AG09319 (cell line): ENCODE results near the gene ARHGDIB.

ENCODE experiments used
- DNase-seq: peaks from one replicate; pipeline ENCODE4 v3.0.0-alpha.2; 2010; ENCODE audit warnings: low read depth; ENCODE audit errors: extremely low read depth
- TF ChIP-seq, protein P1 (sequence below): IDR thresholded peaks from 2 replicates; pipeline ENCODE4 v1.5.1; 2011; ENCODE audit warnings: low read depth, mild to moderate bottlenecking, inconsistent platforms, low read length, moderate library complexity

Gene ARHGDIB

DNA sequence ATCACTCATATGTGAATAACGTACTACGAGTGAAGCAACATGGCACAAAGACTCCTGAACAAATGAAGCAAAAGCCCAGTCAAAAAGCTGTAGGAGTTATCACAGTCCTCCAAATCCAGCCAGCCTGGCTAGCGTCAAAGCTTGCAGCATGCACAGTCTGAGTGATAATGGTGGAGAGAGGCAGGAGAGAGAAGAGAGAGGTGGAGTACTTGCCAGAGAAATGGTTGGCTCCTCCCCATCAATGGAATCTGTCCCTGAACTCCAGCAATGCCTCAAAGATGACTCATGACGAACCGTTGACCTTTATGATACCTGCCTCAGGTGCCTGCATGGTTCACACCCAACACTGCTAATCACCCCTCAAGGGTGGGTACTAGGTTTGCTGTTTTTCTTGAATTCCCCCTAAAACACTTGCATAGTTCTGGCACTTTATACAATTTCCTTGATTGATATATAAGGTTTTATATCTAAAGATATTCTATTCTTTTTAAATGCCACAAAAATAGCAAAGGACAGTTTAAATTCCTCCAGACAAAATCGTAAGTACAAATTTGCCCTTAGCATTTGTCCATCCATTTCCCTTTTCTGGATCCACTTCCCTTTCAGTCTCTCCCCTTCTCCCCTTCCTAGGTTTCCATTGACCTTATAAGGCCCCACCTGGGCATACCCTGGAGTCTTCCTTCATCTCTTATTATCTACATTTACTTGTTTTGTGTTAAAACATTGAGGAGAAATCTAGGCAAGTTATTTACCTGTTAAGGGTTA lies 10.2 kb downstream of the ARHGDIB start:
- TF ChIP-seq, protein P1, sequence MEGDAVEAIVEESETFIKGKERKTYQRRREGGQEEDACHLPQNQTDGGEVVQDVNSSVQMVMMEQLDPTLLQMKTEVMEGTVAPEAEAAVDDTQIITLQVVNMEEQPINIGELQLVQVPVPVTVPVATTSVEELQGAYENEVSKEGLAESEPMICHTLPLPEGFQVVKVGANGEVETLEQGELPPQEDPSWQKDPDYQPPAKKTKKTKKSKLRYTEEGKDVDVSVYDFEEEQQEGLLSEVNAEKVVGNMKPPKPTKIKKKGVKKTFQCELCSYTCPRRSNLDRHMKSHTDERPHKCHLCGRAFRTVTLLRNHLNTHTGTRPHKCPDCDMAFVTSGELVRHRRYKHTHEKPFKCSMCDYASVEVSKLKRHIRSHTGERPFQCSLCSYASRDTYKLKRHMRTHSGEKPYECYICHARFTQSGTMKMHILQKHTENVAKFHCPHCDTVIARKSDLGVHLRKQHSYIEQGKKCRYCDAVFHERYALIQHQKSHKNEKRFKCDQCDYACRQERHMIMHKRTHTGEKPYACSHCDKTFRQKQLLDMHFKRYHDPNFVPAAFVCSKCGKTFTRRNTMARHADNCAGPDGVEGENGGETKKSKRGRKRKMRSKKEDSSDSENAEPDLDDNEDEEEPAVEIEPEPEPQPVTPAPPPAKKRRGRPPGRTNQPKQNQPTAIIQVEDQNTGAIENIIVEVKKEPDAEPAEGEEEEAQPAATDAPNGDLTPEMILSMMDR, result no peak
- no peak for DNase-seq

DNA sequence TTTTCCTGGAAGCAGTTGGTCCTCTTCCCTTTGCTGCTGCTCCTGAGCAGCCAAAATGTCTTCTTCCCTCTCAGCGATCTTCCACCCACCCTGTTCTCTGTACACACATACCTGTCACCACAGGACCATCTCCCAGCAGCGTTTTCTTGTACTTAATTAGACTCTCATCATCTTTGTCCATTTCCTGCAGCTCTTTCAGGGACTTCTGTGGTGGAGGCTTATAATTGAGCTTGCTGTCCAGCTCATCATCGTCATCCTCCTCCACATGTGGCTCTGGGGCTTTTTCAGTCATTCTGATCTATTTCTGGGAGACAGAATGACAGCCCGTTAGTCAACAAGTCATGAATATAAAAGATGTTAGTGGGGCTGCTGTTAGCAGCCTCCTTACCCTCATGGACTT lies 11.0 kb downstream of the ARHGDIB start:
- no peak for DNase-seq
- TF ChIP-seq, protein P1, result no peak

DNA sequence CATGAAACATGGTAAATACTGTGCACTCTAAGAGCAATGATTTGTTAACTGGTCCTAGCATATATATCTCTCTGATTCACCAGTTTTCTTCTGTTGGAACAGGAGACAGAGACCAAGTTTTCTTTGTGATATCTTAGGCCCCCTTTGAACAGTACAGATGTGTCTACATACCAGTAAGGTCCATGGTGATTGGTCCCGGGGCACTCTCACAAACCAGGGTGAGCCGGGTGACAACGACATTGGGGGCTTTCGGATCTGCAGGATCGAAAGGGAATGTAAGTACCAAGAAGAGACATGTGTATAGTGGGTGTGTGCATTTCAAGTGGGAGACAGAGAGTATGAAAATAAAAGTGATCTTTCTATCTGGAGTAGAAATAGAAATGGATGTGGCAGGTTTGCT lies 11.8 kb downstream of the ARHGDIB start:
- DNase-seq, result no peak
- TF ChIP-seq, protein P1, result no peak

DNA sequence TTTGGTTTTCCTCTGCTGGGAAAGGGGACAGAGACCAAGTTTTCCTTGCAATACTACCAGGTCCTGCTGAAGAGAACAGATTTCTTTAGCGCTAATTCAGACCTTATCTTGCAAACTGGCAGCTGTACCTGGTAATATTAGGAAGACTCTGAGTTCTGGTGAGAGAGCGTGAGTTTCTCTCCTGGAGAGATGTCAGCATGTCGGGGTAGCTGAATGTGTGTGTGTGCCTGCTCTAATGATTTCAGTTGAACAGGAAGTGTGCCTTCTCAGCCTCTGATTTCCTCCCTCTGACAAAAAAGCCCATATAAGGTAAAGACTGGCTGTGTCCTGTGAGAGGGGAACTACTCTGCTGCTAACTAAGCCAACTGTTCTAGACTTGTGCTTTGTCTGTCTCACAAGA lies 12.7 kb downstream of the ARHGDIB start:
- TF ChIP-seq, protein P1, result no peak
- DNase-seq, result peak; percentile 29

DNA sequence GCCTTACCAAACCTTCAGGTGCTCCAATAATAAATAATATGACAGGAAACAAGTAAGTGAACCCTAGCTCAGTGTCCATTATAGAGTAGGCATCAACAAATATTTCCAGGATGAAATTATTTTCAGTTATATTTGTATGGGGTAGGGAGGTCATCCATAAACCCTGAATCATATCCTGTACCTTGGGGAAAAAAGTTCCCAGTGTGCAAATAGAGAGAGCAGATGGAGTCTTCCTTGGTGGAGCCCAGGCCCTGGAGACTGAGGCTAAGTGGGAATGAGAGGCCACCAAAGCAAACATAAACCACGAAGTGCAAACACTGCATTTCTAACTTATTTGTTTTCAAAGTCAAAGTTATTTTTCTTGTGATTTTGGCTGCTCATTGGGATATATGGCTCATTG lies 14.5 kb downstream of the ARHGDIB start:
- DNase-seq, result no peak
- TF ChIP-seq, protein P1, result no peak

DNA sequence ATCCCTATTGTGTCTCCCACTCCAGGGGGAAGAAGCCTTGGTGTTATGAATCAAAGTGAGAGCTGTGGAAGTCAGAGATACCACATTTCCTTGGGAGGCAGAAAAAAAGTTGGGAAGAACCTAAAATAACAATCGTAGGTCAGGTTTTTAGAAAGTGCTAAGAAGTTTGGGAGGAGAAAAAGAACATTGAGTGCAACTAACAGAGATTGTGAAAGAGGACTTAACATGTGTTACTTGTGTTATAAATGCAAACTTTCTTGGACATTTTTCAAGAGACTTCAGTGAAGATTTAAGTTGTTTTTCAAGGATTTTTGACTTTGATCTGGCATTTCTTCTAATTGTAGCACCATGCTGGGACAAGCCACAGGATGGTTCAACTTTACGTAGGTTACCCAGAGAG lies 15.2 kb downstream of the ARHGDIB start:
- no peak for DNase-seq
- TF ChIP-seq, protein P1, result no peak

DNA sequence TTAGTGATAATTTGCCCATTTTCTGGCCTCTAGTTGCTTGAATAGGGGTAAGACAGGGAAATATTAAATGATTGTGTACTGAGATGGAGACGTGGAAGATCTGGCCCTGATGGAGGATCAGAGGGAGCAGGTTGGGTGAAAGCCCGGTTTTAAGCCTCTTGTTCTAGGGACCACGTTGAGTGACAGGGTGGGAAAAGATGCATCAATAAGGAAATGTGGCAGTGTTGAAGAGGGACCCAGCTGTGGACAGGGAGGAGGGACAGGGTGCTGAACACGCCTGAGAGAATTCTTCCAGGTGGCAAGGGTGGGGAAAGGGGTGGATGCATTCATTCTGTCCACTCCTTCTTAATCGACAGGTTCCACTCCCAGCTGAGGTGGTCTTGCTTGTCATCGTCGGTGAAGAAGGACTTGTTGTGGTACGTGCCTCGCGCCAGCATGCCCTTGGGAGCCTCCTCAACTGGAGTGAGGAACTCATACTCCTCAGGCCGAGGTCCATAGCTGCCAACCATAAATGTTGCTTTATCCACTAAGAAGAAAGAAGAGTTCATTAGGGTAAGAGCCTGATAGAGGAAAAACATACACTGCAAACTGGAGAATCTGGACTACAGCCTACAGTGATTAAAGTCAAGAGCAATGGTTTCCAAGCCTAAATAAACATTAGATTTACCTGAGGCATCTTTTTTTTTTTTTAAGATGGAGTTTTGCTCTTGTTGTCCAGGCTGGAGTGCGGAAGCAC lies 19.0 kb downstream of the ARHGDIB start:
- no peak for DNase-seq
- TF ChIP-seq, protein P1, result no peak
